CD14-positive monocyte (primary cell): ENCODE results near the gene KIAA1549. TPM values are rescaled to one million over a fixed set of nuclear protein-coding genes. Genes with fewer than 3 reads are reported as not detected.

Experiments used
- DNase-seq, 3 donors: peaks; one replicate each; pipeline ENCODE4 v3.0.0-alpha.2; 2011 to 2022
- H2AFZ ChIP-seq: 2 replicates; pipeline ENCODE4 v1.6.0; 2012; ENCODE audit warnings: mild to moderate bottlenecking, low read depth, low read length, inconsistent platforms; ENCODE audit not compliant: insufficient read depth, poor library complexity, severe bottlenecking
- H3K27ac ChIP-seq, 2 donors: 1 replicate in 1 of 2; 2 replicates in 1 of 2; pipeline ENCODE4 v1.5.1; 2012 to 2013; ENCODE audit warnings: low read length in 2 of 2, control low read depth in 1 of 2, inconsistent platforms in 1 of 2, low read depth in 1 of 2, mild to moderate bottlenecking in 1 of 2
- H3K27me3 ChIP-seq, 2 donors: one replicate each; pipeline versions ENCODE4 v1.6.0 to v1.6.1; 2011 to 2013; ENCODE audit warnings: low read length in 2 of 2; ENCODE audit not compliant: control insufficient read depth in 2 of 2, insufficient read depth in 2 of 2
- H3K36me3 ChIP-seq, 2 donors: replicated peaks in 1 of 2; 1 replicate in 1 of 2; 2 replicates in 1 of 2; pipeline versions ENCODE4 v1.5.1 to v1.6.1; 2012 to 2013; ENCODE audit warnings: low read length in 2 of 2, control low read depth in 1 of 2, inconsistent platforms in 1 of 2, mild to moderate bottlenecking in 1 of 2; ENCODE audit not compliant: insufficient read depth in 2 of 2, control insufficient read depth in 1 of 2
- H3K4me1 ChIP-seq, 2 donors: 1 replicate in 1 of 2; 2 replicates in 1 of 2; pipeline versions ENCODE4 v1.5.1 to v1.6.1; 2012 to 2013; ENCODE audit warnings: low read length in 2 of 2, control low read depth in 1 of 2, inconsistent platforms in 1 of 2, mild to moderate bottlenecking in 1 of 2, moderate library complexity in 1 of 2; ENCODE audit not compliant: insufficient read depth in 2 of 2, control insufficient read depth in 1 of 2
- H3K4me2 ChIP-seq: replicated peaks from 2 replicates; pipeline ENCODE3; 2012; ENCODE audit warnings: low read length, moderate library complexity, mild to moderate bottlenecking; ENCODE audit not compliant: poor library complexity, severe bottlenecking; ENCODE audit errors: extremely low read depth
- H3K4me3 ChIP-seq, 3 experiments: fragments of 200-600 bp in 1 of 3; sonication (generic) in 1 of 3; replicated peaks in 1 of 3; 1 replicate in 2 of 3; 2 replicates in 1 of 3; pipeline ENCODE4 v1.5.1; 2011 to 2013; ENCODE audit warnings: low read length in 3 of 3, mild to moderate bottlenecking in 3 of 3, control low read depth in 2 of 3, low read depth in 2 of 3, inconsistent platforms in 1 of 3, moderate library complexity in 1 of 3
- H3K79me2 ChIP-seq: 2 replicates; pipeline ENCODE4 v1.6.0; 2012; ENCODE audit warnings: mild to moderate bottlenecking, control low read depth, inconsistent platforms, low read length, moderate library complexity; ENCODE audit not compliant: insufficient read depth
- H3K9ac ChIP-seq: 2 replicates; pipeline ENCODE4 v1.6.0; 2017; ENCODE audit warnings: low read length, mild to moderate bottlenecking; ENCODE audit not compliant: insufficient read depth, poor library complexity, severe bottlenecking
- H3K9me3 ChIP-seq, 2 donors: replicated peaks in 1 of 2; 1 replicate in 1 of 2; 2 replicates in 1 of 2; pipeline versions ENCODE4 v1.5.1 to v1.6.1; 2012 to 2013; ENCODE audit warnings: low read length in 2 of 2, control low read depth in 1 of 2; ENCODE audit not compliant: control insufficient read depth in 1 of 2, insufficient read depth in 1 of 2
- H4K20me1 ChIP-seq: 2 replicates; pipeline ENCODE4 v1.6.0; 2012; ENCODE audit warnings: mild to moderate bottlenecking, low read length, control low read depth, moderate library complexity; ENCODE audit not compliant: insufficient read depth
- H3K27ac Mint-ChIP-seq, 7 donors: one replicate each; pipeline ENCODE4 v1.8.0; 2020; ENCODE audit warnings: mild to moderate bottlenecking in 7 of 7, mixed read lengths in 7 of 7, moderate library complexity in 6 of 7, inconsistent platforms in 2 of 7
- H3K27me3 Mint-ChIP-seq, 3 donors: one replicate each; pipeline ENCODE4 v1.8.0; 2021 to 2022; ENCODE audit warnings: low read depth in 3 of 3, mild to moderate bottlenecking in 3 of 3, mixed read lengths in 3 of 3, moderate library complexity in 3 of 3, inconsistent platforms in 1 of 3
- H3K36me3 Mint-ChIP-seq, 2 donors: one replicate each; pipeline ENCODE4 v1.8.0; 2020; ENCODE audit warnings: mixed read lengths in 2 of 2, inconsistent platforms in 1 of 2, mild to moderate bottlenecking in 1 of 2
- H3K4me1 Mint-ChIP-seq: one replicate; pipeline ENCODE4 v1.8.0; 2020; ENCODE audit warnings: mild to moderate bottlenecking, mixed read lengths
- H3K4me3 Mint-ChIP-seq, 2 donors: one replicate each; pipeline ENCODE4 v1.8.0; 2020; ENCODE audit warnings: mild to moderate bottlenecking in 2 of 2, mixed read lengths in 2 of 2, moderate library complexity in 1 of 2
- H3K9me3 Mint-ChIP-seq, 7 donors: one replicate each; pipeline ENCODE4 v1.8.0; 2020 to 2022; ENCODE audit warnings: mixed read lengths in 7 of 7, mild to moderate bottlenecking in 6 of 7, moderate library complexity in 6 of 7, inconsistent platforms in 2 of 7
- CTCF ChIP-seq: fragments of 200-600 bp; IDR thresholded peaks from one replicate; pipeline ENCODE4 v1.8.0; 2022; ENCODE audit warnings: antibody characterized with exemption, mild to moderate bottlenecking
- WGBS: methylation state at CpG from one replicate; pipeline ENCODE4 v1.1.5; 2013; ENCODE audit warnings: missing lambda C conversion rate; ENCODE audit not compliant: insufficient coverage; 5-methylcytosine and 5-hydroxymethylcytosine counted together
- intact Hi-C, 2 donors: fragments of 100-400 bp; cut with micrococcal nuclease; formaldehyde crosslinking; loops; one replicate each; pipeline versions ENCODE4 v1.15.0 to v1.15.1; 2023
- polyA plus RNA-seq, 3 donors: library from polyadenylated mRNA; depleted of rRNA in 1 of 3; unstranded in 2 of 3; stranded (reverse) in 1 of 3; fragments of 300-500 nt in 2 of 3; fragments of >200 nt in 1 of 3; fragmentation: Illumina TruSeq in 2 of 3; gene quantifications; 1 replicate in 2 of 3; 2 replicates in 1 of 3; pipeline ENCODE4 v1.2.3, GENCODE V29; 2012 to 2021

Gene KIAA1549
- polyA plus RNA-seq, 3 donors: 0.03 TPM; not detected in 1

- no peak overlapping the region for H3K4me2 ChIP-seq
- 95% methylated on average over 28 of the region's 30 CpGs for WGBS
- no peak overlapping the region for H2AFZ ChIP-seq
- Mint-ChIP-seq H3K9me3 (no peaks in the 10 kb centered on the region), H3K4me1 (peaks cover 17% of the 10 kb centered on the region), H3K36me3 (no peaks in the 10 kb centered on the region), H3K27me3 (no peaks in the 10 kb centered on the region), H3K27ac (no peak overlapping the region), H3K4me3 (no peak overlapping the region)
- intact Hi-C loops: no loop called here
- no peaks in the 10 kb centered on the region for H3K79me2 ChIP-seq
- H3K27ac ChIP-seq: no peak overlapping the region
- no peaks in the 10 kb centered on the region for H3K36me3 ChIP-seq
- no peak for DNase-seq
- H3K9ac ChIP-seq: no peak overlapping the region
- no peaks in the 10 kb centered on the region for H4K20me1 ChIP-seq
- no peaks in the 10 kb centered on the region for H3K27me3 ChIP-seq
- H3K4me3 ChIP-seq: no peak overlapping the region
- TF ChIP-seq CTCF: no peak
- no peaks in the 10 kb centered on the region for H3K9me3 ChIP-seq
- H3K4me1 ChIP-seq: peaks cover 4 to 16% of the 10 kb centered on the region in 2 donors
These were observed 111.8 kb downstream of the KIAA1549 start for GRCh38 chr7:138869353-138869752.

- intact Hi-C loops: no loop called here
- H3K9me3 Mint-ChIP-seq: no peaks in the 10 kb centered on the region
- TF ChIP-seq CTCF: no peak
- Histone ChIP-seq H3K9ac (no peak overlapping the region), H4K20me1 (no peaks in the 10 kb centered on the region), H3K27ac (no peak overlapping the region), H3K4me1 (peaks cover 7 to 21% of the 10 kb centered on the region in 2 donors), H3K4me2 (no peak overlapping the region), H3K36me3 (no peaks in the 10 kb centered on the region), H3K4me3 (no peak overlapping the region), H3K9me3 (no peaks in the 10 kb centered on the region), H3K79me2 (no peaks in the 10 kb centered on the region), H3K27me3 (no peaks in the 10 kb centered on the region), H2AFZ (no peak overlapping the region)
- H3K4me1 Mint-ChIP-seq: peaks cover 23% of the 10 kb centered on the region
- no peak overlapping the region for H3K4me3 Mint-ChIP-seq
- DNase-seq: no peak
- 95% methylated on average over 14 of the region's 14 CpGs for WGBS
- H3K27me3 Mint-ChIP-seq: no peaks in the 10 kb centered on the region
- H3K36me3 Mint-ChIP-seq: no peaks in the 10 kb centered on the region
- H3K27ac Mint-ChIP-seq: peak overlapping the region in 2 of 7 donors; percentile 17 to 33
These were observed 112.5 kb downstream of the KIAA1549 start for GRCh38 chr7:138868711-138869110.
